NCI-H2081 (cell line): ENCODE results near the gene MDN1.
"Not testable (repeated sequence)": the region's sequence is repeated elsewhere in the genome, so short reads cannot be mapped to it uniquely, and the experiment has no call there.

Experiments
- DNase-seq, 2 experiments: peaks; one replicate each; lab custom pipeline; 2025; lab: John Stamatoyannopoulos, UW

The MDN1 gene

GRCh38 chr6:89763550-89763949, 56.0 kb downstream of the MDN1 start:
- DNase-seq: no peak

DNA sequence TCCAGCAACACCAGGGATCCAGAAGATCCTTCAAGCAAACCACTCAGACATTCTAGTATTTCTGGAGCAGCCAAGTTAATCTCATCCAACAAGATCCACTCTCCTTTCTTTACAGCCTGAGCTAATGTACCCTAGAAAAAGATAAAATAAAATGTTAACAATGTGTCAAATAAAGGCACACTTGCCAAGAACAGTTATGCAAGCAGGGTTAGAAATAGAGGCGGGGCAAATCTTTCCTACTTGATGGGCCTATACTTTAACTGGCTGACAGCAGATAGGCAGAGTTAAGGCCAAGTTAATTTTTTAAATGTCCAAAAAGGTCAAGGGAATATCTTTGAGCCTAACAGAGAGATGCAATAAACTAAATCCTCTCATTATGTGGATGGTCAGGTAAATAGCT, 60.8 kb downstream of the MDN1 start:
- no peak for DNase-seq

DNA sequence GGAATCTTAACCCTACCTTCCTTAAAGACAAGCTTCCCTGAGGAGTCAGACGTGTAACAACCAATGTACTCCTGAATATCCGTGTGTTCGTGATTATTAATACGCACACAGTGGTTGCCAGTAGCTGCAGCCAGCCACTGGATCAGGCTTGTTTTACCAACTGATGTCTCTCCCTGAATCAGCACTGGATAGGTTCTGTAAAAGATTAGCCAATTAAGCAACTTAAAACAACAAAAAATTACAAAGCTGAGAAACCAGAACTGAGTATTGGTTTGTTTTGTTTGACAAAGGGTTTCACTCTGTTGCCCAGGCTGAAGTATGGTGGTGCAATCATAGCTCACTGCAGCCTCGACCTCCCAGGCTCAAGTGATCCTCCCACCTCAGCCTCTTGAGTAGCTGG, 69.3 kb downstream of the MDN1 start:
- no peak for DNase-seq

- no peak for DNase-seq
Measured at GRCh38 chr6:89749918-89750317, 69.7 kb downstream of the MDN1 start.

GRCh38 chr6:89745716-89746115, 73.9 kb downstream of the MDN1 start:
- DNase-seq: no peak

DNA sequence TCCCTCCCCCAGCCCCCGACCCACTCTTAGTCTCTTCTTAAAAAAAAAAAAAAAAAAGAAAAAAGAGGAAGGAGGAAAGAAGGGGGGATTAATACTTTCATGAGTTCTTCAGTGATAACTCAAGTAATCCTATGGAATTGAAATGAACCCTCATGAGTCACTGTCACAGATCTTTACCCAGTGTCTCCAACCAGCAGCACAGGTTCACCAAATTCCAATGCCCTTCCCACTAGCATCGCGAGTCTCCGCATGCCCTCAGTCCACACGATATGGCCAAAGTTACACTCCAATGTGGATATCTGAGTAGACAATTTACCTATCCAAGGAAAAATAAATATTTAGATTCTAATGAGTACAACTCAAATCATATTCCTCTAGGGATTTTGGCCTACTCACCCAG, 74.5 kb downstream of the MDN1 start:
- no peak for DNase-seq

DNA sequence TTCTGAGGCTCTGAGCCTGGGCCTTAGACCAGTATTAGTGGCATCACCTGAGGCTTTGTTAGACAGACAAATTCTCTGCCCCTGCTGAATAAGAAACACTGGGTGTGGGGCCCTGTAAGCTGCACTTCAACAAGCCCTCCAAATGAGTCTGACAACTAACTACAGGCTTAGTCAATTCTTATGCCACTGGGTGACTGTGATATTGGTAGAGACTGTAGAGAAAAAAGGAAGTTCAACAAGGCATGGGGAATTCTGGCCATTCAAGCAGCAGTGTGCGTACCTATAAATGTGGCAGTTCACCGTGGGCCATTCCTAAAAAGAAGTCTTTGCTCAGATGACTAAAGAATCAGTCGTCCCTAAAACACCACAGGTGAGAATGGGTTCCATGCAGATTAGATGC, 82.7 kb downstream of the MDN1 start:
- DNase-seq: no peak

DNA sequence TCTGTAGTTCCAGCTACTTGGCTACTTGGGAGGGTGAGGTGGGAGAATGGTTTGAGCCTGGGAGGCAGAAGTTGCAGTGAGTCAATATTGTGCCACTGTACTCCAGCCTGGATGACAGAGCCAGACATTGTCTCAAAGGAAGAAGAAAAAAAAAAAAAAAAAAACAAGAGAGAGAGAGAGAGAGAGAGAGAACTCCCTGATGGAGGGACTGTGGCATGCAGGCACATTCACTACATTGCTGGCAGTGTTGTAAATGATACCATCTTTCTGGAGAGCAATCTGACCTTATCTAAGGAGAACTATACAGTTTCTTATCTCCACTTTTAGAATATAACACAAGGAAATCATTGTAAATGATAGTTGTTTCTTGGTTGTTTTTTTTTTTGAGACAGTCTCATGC, 85.1 kb downstream of the MDN1 start:
- no peak for DNase-seq

GRCh38 chr6:89731924-89732567, 87.5 kb downstream of the MDN1 start:
- DNase-seq: no peak

- not testable (repeated sequence) for DNase-seq
Measured at GRCh38 chr6:89731262-89731661, 88.3 kb downstream of the MDN1 start.

DNA sequence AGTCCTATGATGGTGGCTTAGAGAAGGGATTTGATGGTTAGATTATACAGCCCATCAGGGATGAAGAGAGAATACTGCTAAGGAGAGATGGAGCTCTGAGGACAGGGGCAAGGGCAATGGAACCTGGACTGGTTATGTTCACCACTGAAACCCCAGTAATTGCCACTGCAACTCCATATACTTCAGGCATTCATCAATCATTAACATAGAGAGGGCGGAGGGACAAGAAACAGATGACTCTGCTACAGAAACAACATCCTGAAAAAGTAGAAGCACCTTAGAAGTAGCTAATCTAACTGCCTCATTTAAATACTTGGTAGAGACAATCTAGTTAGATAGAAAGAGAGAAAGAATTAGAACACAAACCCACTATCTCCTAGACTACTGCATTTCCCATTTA, 89.8 kb downstream of the MDN1 start:
- DNase-seq: no peak

DNA sequence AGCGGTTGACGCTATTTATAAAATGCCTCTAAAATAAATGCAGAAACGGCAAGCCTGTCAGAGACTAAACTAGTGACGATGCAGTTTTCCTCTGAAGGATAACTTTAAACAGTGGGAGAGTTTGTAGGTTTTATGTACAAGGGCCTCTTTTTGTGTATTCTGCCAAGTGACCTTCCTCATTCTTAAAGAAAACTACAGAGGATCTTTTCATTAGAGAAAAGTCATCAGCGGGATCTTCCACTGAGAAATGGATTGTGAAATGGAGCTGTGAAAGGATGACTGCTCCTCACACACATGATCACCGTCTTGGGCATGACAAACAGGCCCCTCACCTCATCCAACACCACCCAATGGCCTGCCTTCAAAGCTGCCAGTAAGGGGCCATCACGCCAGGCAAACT, 92.1 kb downstream of the MDN1 start:
- DNase-seq: no peak

DNA sequence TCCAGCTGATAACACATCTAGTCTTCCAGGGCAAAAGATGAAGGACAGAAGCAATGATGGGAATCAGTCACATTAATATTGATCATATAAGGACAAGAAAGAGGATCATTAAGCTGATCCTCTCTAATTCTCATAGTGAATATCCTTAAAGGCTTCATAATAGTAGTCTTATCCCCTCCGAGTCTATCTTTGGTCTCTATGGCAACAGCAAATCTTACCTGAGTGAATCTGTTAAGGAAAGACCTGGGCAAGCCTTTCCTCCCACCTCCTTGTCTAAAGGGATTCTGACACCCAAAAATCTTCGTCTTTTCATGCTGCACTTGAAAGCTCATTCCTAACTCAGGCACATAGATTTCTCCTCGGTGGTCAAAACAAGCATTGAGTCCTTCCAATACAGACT, 94.6 kb downstream of the MDN1 start:
- DNase-seq: no peak

DNA sequence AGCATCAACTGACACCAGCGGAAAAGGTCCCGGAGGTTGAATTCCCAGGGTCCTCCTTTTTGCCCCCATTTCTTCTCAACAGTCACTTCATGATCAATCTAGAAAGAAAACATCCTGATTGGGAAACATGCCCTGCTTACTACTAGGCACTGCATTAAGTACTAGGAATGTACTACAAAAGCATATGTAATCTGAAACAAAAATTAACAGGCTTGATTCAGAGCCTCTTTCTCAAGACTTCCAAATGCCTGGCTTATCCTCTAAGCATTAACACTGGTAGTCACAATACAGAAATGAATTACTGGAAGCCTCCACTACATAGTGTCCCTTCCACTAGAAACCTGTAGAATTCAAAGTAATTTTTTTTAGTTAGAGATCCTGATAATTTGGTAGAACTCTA, 96.5 kb downstream of the MDN1 start:
- DNase-seq: no peak

- DNase-seq: no peak
Measured at GRCh38 chr6:89716532-89716931, 103.1 kb downstream of the MDN1 start.

- DNase-seq: no peak
Measured at GRCh38 chr6:89711801-89712200, 107.8 kb downstream of the MDN1 start.

- no peak for DNase-seq
Measured at GRCh38 chr6:89708316-89708715, 111.3 kb downstream of the MDN1 start.

- DNase-seq: no peak
Measured at GRCh38 chr6:89707766-89708165, 111.8 kb downstream of the MDN1 start.

DNA sequence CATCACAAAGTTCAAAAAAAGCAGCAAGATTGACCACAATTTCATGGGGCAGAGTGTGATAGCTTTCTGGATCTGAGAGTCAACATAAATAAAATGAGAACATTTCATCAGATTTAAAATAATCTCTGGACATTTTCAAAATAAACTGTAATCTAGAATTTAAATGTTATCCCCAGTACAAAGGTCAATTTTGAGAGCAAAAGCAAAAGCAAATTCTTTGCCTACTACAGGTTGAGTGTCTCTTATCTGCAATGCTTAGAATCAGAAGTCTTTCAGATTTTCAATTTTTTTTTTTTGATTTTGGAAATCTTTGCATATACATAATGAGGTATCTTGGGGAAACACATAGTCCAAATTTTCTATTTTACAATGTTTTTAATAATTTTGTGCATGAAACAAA, 113.5 kb downstream of the MDN1 start:
- no peak for DNase-seq

GRCh38 chr6:89703292-89703691, 116.3 kb downstream of the MDN1 start:
- no peak for DNase-seq

DNA sequence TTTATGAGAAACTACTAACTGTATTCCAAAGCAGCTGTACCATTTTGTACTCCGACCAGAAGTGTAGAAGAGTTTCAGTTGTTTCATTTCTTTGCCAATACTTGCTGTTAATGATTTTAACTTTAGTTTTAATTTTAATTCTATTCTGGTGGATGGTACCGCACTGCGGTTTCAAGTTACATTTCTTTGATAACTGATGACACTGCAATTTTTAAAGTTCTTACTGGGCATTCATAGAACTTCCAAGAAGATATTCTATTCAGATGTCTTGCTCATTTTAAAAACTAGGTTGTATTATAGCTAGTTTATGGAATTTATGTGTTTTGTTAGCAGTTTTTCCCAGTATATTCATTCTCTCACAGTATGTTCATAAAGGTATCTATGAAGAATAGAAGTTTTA, 117.2 kb downstream of the MDN1 start:
- no peak for DNase-seq

- no peak for DNase-seq
Measured at GRCh38 chr6:89695667-89696066, 123.9 kb downstream of the MDN1 start.

DNA sequence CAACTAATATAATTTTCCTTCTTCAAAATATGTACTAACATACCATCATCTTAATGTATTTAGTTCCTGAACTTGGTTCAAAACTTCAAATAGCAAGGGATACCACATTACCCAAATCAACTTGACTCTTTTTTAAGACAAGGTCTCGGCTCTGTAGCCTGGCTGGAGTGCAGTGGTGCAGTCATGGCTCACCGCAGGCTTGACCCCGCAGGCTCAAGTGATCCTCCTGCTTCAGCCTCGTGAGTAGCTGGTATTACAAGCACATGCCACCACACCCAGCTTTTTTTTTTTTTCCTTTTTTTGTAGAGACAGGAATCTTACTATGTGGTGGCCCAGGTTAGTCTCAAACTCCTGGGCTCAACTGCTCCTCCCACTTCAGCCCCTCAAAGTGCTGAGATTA, 125.2 kb downstream of the MDN1 start:
- DNase-seq: no peak

DNA sequence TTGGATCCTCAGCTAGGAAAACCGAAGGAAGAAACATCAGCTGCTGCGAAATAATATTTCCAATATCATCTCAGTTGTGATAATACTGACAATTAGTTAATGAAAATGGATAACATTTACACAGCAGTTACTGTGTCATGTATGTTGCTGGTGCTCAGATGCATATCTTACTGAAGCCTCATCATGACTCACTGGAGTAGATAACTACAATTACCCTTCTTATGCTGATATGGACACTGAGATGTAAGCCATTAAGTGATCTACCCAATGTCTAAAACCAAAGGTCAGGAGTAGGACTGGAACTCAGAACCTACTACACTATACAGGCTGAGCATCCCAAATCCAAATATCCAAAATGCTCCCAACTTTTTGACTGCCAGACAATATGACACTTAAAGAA, 126.4 kb downstream of the MDN1 start:
- no peak for DNase-seq

GRCh38 chr6:89692256-89692655, 127.3 kb downstream of the MDN1 start:
- no peak for DNase-seq
